GM12891 (cell line): ENCODE data around the gene LNX2.

Source experiments
- PAX5 ChIP-seq: IDR thresholded peaks from 2 replicates; pipeline ENCODE4 v1.6.1; 2011; ENCODE audit warnings: low read length, moderate library complexity, mild to moderate bottlenecking; ENCODE audit not compliant: insufficient read depth, severe bottlenecking
- POLR2AphosphoS5 ChIP-seq: IDR thresholded peaks from 2 replicates; pipeline ENCODE4 v1.6.1; 2011; ENCODE audit warnings: low read depth, low read length, control low read depth

DNA sequence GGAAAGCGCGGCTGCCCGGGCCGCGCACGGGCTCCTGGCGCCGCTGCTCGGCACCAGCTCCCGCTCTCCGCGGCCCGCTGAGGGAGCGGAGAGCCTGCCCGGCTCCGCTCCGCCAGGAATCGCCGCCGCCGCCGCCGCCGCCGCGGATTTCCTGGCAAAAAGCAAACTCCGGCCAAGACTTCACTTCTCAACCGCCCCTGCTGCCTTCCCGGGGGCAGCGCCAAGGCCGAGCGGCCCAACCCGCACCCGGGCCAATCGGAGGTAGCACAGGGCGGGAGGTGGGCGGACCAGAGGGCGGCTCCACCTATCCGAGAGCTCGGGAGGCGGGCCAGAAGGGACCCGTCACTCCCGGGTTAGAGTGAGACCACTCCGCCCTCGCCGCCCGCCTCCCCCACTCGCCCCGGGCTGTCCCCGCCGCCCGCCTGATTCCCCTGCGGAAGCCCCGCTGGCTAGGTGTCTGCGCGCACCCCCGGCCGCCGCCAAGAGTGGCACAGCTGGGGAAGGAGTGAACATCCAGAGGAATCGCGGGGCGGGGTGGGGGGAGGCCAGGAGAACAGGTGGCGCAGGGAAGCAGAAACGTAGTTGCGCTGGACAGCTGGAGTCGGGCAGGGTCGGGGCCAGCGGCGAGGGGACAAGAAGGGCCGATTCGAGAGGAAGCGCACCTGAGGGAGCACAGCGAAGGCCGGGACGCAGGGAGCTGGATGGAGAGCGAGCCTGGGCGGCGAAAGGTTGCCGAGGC is at the start of gene LNX2:
- TF ChIP-seq PAX5: no peak
- no peak for TF ChIP-seq POLR2AphosphoS5
